NCI-H510A treated with DMSO at 0.1 percent for 48 hours (cell line): ENCODE results near the gene PDGFA.

ENCODE experiments used
- DNase-seq: peaks from one replicate; lab custom pipeline; 2025; lab: John Stamatoyannopoulos, UW

PDGFA gene

DNA sequence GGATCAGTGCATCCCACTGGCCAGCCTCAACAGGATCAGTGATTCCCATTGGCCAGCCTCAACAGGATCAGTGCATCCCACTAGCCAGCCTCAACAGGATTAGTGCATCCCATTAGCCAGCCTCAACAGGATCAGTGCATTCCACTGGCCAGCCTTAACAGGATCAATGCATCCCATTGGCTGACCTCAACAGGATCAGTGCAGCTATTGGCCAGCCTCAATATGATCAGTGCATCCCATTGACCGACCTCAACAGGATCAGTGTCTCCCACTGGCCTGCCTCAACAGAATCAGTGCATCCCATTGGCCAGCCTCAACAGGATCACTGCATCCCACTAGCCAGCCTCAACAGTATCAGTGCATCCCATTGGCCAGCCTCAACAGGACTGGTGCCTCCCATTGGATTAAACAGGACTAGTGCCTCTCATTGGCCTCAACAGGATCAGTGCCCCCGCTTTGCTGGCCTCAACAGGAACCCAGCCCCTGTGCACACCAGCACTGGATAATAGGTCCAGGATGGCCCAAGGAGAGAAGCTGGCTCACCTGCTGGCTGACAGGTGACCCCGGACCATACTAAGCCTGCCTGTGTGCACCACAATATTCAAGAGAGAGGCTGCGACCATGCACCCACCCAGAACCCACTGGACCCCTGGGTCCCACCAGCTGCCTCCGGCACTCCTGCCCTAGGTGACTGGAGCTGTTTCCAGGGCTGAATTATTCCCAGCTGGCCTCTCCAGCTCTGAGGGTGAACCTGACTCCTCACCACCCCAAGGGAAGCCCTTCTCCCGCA is 59.9 kb downstream of the PDGFA start:
- no peak for DNase-seq

DNA sequence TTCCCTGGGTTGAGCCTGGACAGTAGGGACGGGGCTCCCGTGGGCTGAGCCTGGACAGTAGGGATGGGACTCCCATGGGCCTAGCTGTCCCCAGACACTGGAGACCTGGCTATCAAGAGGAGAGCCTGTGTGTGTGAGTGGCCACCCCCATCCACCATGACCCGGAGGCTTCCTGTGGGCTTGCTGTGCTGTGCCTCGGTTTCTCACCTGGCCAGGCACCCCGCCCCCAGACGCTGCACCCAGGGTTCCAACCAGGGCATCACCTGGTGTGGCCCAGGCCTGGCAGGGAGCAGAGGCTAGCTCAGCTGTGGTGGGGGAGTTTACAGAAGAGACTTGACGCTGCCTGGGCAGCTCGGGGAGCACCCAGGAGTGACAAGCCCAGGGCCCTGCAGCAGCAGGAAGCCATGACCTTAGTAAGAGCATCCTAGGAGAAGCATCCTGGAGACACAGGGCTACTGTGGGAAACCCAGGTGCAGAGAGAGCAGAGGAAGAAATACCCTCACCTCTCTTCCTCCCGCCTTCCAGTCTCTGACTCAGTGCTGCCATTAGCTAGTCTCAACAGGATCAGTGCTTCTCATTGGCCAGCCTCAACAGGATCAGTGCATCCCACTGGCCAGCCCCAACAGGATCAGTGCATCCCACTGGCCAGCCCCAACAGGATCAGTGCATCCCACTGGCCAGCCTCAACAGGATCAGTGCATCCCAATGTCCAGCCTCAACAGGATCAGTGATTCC is 61.0 kb downstream of the PDGFA start:
- no peak for DNase-seq

GRCh38 chr7:457814-458510 is 61.7 kb downstream of the PDGFA start:
- no peak for DNase-seq

DNA sequence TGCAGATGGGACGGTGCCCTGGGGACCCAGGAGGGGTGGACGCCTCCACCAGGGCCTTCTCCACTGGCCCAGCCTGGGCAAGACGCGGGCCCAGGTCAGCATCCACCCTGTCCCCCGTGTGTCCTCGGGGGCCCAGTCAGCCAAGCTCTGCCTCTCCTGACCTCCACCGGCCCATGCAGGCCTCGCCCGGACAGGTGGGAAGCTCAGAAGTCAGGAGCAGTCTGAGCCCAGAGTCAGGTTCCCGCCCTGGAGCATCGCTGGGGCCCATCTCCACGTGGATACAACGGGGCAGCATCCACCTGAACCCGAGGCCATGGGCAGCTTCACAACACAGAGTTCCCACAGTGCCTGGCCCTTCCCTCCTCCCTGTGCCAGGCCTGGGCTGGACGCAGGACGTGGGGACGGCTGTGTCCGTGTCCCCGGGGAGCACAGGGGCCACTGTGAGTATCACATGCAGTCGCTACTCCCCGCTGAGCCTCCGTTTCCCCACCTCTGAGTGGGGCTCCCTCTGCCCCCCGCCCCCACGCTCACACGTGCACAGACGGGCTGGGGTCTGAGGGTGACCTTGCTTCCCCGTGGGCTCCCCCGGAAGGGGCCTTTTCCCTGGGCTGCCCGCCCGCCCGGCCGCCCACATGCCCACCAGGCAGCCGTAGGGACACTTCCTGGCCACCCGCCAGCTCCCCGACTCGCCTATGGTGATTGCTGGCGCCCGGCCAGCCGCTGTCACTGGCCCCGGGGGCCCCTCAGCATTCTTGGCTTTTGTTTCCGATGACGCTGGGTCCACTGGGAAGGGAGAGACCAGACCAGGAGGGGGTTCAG is 64.3 kb downstream of the PDGFA start:
- DNase-seq = no peak

DNA sequence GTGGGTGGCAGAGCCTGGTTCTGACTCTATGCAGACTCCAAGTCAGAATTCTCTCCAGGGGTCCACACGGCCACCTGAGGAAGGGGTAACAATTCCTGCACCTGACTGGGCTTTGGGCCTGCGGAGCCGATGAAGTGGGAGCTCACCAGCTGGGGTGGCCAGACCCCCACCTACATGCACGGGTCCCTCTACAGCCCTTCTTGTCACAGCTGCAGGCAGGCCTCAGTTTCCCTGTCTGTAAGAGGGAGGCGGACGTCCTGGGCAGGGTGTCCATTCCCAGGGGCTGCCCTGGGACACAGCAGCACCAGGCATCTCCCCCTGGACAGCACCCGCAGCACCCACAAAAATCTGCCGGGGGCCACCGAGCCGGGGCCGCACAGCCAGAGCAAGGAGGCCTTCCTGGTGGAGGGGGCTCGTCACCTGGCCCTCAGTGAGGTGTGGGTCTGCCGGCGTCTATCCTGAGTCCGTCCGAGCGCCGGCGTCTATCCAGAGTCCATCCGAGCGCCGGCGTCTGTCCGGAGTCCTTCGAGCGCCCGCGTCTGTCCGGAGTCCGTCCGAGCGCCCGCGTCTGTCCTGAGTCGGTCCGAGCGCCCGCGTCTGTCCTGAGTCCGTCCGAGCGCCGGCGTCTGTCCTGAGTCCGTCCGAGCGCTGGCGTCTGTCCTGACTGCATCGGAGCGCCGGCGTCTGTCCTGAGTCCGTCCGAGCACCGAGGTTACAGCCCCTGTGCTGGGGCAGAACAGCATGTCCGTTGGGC is 65.1 kb downstream of the PDGFA start:
- no peak for DNase-seq

DNA sequence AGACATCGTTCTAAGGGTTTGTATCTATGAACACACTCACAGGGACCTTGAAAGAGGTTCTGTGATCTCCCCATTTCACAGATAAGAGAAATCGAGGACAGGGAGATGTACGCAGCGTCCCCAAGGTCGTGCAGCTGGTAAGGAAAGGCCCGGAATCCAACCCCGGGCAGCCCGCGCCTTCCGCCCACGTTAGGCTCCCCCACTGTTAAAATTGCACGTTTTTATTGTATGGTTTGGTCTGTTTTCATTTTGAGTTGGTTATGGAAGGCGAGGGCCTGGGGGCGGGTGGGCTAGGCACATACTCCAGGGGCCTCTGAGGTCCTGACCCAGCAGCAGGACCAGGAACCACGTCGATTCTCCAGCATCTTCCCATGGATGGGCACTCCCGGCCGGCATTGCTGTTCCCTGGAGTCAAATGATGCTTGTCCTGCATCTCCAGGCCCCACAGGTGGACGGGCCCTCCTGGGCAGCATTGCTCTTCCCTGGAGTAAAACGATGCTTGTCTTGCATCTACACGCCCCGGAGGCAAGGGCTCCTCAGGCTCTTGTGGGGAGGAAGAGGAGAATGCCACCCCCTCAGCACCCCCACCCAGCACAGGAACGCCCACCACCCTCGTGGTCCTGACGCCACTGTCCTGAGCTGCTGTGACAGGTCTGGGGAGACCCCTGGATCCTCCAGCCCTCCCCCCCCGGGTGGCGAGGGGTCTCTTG is 65.9 kb downstream of the PDGFA start:
- DNase-seq = no peak

GRCh38 chr7:452791-453455 is 66.7 kb downstream of the PDGFA start:
- no peak for DNase-seq

DNA sequence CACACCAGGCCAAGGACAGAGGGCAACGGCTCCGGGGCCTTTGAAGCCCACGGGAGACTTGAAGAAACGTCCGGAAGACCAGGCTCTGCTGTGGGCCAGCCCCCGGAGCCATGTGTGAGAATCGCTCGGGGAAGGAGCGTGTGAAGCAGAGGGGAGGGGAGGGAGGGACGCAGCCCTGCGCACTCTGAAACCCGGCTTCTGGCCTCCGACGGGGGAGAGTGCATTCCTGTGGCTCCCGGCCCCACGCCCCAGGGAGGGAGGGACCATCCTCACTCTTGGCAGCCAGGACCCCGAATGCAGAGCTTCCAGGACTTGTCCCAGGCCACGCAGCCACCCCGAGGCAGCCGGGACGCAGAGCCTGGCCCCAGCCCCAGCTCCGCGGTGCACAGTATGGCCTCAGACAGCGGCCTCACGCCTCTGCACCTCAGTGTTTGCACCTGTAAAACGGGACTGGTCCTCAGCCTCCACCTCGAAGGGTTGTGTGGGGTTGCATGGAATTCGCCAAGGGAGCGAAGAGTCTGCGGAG is 67.4 kb downstream of the PDGFA start:
- DNase-seq = no peak

GRCh38 chr7:451255-452225 is 68.1 kb downstream of the PDGFA start:
- no peak for DNase-seq

GRCh38 chr7:450741-451140 is 68.9 kb downstream of the PDGFA start:
- no peak for DNase-seq

- DNase-seq = no peak
These were observed 69.6 kb downstream of the PDGFA start for GRCh38 chr7:450036-450435.

- no peak for DNase-seq
These were observed 70.2 kb downstream of the PDGFA start for GRCh38 chr7:449324-450019.

DNA sequence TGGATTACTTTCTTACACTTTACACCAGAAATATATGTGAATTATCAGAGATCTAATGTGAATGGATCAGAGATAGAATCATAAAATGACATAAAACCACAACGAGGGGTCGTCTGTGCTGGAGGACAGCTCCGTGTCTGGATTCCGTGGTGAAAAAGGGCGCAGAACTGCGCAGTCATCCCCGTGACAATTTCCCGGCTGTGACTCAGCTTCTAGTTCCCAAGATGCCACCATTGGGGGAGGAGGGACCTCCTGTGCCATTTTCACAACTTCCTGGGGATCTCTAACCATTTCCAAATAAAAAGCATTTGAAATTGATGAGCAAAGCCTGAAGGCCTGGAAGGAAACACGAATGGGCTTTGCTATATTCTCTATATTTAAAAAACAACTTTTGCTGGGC is 72.1 kb downstream of the PDGFA start:
- no peak for DNase-seq
